ENCODE data around the gene SAE1.
"Not testable (repeated sequence)": the region's sequence is repeated elsewhere in the genome, so short reads cannot be mapped to it uniquely, and the experiment has no call there.

Gene SAE1

DNA sequence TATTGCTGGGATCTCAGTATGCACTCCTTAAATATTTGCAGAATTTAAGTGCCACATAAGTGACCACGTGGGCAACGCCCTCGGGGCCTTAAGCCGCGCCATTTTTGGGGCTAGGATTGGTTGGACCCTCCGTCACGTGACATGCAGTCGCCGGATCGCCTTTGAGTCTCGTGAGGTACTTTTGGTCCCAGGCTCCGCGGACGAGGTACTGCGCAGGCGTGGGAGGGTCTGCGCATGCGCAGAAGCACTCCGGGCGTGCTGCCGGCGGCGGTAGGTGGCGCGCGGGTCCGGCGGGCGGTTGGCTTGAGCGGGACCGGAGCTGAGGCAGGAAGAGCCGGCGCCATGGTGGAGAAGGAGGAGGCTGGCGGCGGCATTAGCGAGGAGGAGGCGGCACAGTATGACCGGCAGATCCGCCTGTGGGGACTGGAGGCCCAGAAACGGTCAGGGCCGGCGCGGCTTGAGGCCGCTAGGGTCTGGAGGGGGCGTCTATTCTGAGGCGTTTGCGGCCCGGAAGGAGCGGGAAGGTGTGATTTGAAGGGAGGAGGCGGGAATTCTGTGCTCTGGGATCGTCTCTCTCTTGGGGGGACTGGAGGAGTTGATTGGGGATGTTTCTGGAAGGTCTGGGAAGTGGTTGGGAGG, at the start of gene SAE1:
Gene SAE1, plus strand, starts transcription at position 247 of the 639 bp plus-strand sequence. Its CDS starts 96 bp downstream, at position 343.
- DNase-seq (ENCODE audit: low spot score), result peak; percentile 98

DNA sequence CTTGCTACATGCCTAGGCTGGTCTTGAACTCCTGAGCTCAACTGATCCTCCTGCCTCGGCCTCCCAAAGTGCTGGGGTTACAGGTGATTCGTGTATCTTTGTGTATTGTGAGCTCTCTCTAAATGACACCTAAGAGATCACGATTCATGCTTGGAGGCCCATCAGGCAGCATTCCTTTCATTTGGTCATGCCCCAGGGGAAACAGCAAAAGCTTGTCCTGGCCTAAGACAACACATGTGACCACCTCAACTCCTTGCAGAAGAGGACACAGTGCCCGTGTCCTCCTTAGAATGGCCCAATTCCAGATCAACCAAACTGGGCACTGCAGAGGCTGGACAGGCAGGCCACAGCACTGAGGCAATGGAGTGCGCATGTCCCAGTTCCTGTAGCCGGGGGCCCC, 49.5 kb upstream of the SAE1 start:
- DNase-seq (ENCODE audit: low spot score), result no peak

DNA sequence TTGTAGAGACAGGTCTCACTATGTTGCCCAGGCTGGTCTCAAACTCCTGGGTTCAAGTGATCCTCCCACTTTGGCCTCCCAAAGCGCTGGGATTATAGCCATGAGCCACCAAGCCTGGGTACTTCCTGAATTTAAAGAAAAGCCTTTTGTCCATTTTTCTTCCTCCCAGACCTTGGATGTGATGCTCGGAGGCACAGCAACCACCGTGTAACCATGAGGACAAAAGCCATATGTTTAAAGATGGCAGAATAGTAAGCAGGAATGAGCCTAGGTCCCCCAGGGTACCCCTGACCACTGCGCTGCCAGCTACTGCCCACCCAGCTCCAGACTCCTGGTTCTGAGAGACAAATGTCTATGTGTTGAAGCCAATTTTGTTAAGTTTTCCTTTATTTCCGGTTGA, 48.1 kb upstream of the SAE1 start:
- DNase-seq (ENCODE audit: low spot score), result no peak

DNA sequence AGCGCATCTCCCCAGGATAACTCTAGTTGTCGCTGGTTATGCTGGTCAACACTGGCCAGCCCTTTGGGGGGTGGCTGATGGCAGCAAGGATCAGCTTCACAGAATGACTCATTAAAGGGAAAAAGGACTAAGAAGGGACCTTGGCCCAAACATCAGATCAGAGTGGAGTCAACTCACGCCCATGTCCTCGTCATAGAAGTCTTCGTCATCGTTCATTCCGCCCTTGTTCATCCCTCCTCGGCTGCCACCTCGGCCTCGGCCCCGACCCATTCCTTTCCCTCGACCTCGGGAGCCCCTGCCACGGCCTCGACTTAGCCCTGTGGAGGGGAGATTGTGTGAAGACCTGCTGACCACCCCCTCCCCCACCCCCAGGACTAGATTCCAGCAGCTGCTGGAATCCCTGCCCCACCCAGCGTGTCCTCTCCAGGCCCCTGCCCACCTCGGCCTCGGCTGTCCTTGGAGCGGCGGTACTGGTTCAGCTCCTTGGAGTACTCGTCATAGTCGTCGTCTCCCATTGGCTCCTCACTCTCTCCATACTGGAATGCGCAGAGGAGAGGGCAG, 45.7 kb upstream of the SAE1 start:
- no peak for DNase-seq (ENCODE audit: low spot score)

DNA sequence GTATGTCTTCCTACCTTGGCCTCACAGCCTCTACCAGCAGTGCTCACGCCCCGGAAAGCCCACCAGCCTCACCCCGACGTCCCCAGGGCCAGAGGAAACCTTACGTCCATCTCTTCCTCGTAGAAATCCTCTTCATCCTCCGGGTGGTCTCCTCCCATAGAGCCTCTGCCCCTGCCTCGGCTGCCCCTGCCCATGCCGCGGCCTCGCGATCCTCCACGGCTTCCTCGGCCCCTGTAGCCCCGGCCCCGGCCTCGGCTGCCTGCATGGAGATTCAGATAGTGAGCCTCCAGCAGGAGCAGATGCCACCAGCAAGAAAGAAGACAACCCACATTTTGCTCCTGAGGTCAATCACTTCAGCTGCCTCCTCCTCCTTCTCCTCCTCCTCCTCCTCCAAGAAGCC, 44.4 kb upstream of the SAE1 start:
- no peak for DNase-seq (ENCODE audit: low spot score)

DNA sequence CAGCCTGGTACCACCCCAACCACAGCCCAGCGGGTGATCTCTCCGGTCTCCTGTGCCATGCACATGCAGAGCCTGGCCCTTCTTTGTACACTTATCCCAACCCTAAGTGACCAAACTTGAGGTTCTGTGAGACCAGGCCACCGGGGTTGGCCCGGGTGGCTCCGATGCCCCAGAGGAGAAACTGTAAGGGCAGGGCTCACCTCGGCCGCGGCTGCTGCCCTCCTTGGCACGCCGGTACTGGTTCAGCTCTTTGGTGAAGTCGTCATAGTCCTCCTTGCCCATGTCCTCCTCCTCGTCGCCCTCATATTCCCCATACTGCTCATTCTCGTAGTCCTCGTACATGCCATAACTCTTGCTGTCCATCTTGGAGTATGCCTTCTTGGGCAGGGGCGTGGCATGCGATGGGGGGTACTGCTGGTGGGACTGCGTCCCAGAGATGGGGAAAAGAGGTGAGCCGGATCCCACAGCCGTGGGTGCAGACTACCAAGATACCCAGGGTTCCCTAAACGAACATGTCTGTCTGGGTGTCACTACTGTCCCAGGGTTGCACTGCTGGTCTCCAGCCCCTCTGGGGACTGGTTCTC, 40.8 kb upstream of the SAE1 start:
- no peak for DNase-seq (ENCODE audit: low spot score)

DNA sequence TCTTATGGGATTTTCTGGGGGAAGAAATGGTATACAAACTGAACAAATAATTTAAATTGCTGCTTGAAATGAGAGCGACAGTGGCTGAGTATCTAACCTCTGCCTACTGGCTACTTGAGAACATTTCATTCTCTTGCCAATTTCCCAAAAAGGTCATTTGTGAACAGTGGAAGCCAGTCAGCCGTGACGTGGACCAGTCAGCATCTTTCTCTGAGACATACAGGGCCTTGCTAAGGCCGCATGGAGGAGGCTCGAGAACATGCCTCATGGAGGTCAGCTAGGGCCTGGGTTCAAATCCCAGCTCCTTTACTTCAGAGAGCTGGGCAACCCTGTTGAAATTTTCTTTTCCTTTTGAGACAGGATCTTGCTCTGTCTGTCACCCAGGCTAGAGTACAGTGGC, 37.4 kb upstream of the SAE1 start:
- no peak for DNase-seq (ENCODE audit: low spot score)

DNA sequence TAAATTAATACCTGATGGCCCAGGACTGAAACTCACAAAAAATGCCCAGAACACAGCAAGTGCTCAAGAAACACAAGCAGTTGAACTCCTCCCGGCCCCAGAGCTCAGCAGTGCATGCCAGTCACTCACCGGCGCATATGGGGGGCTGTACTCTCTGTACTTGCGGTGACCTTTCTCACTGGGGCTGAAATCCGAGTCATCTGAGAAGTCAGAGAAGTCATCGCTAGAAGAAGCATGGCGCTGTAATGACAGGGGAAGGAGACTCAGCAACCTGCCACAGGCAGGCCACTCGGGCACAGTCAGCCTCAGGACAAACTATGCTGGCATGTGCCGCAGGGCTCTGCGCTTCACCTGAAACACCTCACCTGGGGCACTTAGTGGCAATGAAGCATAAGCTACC, 36.8 kb upstream of the SAE1 start:
- no peak for DNase-seq (ENCODE audit: low spot score)

DNA sequence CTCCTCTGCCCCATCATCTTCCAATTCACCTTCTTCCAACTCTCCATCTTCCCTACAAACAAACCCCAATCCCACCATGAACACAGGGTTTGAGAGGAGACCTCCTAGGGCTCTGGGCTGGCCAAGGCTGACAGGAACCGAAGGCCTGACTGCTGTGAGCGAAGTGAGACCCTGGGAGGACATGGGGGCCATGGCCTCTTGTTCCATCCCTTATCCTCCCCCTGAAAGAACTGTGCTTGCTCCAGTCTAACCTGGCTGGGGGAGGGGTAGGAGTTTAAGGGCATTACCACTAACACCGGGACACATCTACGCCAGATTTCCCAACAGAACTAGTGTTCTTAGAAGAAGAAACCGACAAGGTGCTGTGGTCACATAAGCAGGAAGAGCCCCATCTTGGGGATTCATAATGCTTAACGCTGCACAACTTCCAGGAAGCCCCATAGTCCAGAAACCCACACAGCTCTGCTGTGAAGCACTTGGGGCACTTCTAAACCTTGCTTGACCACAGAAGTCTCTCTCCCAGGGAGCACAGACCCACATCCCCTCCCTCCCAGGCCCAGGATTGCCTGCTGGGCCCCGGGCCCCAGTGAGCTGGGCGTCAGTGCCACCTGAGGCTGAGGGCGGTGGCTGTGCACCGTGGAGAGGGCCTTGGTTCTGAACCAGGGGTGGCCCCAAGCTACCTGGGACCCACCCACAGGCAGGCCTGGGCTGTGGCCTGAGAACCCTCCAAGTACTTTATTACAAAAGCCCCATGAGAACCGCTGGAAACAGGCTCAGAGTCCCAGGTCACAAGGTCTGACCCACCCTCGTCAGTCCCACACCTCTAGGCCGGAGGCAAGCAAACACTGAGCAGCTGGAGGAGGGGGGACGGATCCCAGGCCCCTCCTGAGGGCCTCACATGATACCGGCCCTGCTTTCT, 35.8 kb upstream of the SAE1 start:
- no peak for DNase-seq (ENCODE audit: low spot score)

DNA sequence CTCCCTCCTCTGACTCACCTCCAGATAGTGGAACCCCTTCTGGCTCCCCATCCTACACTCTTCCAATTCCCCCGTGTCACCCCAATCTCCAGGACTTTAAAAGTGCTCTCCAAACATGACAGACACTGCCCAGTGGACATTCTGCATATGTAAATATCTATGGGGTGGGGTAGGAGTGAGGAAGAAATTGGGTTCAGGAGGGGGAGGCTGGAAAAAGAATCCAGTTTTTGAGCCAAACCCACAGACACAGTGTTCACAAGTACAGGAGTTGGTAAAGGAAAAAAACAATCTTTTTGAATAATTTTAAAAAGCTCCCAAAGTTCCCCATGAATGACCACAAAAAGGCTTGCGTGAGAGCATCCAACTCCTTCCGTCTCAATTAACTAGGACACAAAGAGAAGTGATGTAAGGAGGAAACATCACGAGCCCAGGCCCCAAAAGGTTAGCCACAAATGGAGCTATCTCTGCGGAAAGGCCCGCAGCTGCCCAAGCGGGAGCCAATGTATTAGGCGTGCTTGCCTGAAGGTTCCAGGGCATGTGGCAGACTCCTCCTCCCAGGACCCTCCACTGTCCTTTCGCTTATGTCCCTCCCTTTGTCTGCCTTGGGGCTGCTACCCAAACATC, 35.0 kb upstream of the SAE1 start:
- DNase-seq (ENCODE audit: low spot score), result no peak

DNA sequence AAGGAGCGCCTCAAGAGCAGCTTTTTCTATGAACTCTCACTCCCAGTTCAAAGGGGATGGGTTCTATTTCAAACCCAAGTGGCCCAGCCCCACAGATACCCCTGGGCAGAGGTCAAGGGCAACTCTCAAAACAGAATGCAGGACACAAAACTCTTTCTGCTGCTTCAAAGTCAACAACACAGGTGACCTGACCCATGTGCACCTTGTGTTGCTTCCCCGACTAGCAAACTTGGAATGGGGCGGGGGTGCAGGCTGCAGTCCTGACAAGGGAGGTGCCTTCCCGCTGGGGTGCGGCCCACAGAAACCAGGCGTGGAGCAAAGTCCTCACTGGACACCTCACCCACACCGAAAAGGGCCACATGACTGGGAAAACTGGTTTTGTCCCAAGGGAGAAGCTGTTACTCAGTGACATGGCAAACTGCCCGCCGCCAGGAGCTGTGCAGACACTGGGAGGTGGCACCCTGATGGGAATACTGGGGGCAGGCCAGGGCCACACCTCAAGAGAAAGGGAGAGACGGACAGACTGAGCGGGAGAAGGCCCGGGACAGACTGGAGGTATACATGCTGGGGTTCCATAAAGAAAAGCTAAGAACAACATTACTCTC, 34.4 kb upstream of the SAE1 start:
- DNase-seq (ENCODE audit: low spot score), result no peak

DNA sequence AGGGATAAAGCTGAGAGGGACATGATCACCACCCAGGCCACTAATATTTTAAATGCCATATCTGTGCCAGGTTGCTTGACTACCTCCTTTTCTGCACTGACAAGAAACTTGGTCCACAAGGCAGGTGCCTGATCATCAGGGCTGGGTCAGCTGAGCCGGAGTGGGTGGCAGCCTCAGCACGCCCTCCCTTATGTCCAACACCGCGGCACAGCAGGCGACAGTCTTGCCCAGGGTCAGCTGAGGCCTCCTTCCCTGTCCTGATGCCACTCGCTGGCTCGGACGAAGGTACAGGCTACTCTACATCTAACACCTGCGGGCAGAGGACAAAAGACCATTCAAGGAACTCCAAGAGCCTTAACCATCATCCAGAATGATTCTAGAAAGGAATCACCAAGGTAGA, 33.9 kb upstream of the SAE1 start:
- no peak for DNase-seq (ENCODE audit: low spot score)

DNA sequence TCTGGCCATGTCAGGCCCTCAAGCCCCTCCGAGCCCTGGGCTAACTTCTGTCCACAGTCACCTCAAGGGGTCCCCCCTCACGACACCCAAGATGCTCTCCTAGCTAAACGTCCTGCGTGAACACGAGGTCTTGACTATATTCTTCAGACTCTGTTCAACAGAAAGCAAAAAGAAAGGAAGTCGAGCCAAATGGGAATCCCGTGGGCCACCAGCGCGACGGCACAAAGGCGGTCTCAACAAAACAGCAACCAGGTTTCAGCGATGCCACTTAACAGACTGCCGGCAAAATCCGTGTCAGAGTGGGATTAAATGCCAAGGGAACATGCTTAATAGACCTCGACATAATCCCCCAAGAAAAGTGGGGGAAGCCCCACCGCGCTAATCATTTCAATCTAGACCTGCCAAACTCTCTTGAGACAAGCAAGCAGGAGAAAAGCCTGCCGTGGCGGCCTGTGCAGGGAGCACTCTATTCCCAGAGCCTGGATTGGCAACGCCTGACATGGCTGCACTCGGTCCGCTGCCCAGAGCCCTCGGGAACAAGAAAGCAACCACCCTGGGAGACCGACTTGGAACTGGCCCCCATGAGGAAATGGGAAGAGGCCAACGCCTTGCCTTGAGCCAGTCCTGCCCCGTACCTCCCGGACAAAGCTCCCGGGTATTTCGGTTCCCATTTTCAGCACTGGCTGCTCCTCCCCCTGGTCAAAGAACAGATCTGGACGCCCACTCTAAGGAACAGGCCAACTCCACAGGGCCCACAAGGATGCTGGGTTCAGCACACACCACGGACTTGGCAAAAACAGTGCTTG, 33.0 kb upstream of the SAE1 start:
- DNase-seq (ENCODE audit: low spot score), result no peak

DNA sequence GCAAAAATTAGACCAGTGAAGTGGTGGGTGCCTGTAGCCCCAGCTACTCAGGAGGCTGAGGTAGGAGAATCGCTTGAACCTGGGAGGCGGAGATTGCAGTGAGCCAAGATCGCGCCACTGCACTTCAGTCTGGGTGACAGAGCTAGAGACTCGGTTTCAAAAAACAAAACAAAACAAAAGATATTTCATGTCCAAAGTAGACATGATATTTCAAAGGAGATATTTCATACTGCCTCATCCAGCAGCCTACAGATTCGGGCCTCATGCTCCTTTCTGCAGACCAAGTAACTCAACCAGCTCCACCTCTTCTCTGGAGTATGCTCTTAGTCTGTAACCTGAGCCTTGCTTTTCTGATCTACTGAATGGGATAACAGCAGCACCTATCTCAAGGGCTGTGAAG, 32.0 kb upstream of the SAE1 start:
- no peak for DNase-seq (ENCODE audit: low spot score)

DNA sequence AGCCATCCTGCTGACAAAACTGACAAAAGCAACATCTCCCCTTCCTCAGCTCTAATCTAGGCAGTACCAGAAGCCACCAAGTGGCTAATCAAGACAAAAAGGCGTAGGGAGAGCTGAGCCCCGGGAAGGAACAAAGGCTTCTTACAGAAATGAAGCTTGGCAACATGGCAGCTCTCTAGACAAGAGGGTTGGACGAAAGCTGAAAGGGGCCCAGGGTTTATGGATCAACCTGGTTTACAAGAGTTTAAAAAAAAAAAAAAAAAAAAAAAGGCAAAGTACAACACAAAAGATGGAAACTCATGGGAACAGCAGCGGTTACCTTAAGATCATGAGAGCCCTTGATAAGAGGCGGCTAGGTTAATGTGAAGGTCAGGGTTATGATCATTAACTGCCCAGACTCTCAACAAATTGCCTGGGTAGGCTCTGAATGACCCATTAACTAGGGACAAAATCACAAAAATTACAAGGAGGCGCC, 31.0 kb upstream of the SAE1 start:
- no peak for DNase-seq (ENCODE audit: low spot score)

DNA sequence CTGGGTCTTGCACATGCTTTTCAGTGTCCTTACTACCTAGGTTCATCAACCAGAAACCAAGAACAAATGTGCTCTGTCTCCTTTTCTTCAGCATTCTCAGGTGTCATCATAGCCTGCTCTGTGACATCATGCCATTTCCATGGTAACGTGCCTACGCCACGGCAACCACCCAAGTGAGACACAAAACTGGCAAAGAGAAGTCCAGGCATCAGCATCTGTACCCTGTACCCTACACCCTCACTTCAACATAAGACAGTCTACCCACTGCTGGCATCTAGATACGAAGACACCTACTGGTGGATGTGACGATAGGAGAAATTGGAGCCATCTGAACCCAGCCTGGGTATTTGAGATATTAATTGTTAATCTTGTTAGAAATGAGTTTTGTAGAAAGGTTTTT, 30.3 kb upstream of the SAE1 start:
- no peak for DNase-seq (ENCODE audit: low spot score)

DNA sequence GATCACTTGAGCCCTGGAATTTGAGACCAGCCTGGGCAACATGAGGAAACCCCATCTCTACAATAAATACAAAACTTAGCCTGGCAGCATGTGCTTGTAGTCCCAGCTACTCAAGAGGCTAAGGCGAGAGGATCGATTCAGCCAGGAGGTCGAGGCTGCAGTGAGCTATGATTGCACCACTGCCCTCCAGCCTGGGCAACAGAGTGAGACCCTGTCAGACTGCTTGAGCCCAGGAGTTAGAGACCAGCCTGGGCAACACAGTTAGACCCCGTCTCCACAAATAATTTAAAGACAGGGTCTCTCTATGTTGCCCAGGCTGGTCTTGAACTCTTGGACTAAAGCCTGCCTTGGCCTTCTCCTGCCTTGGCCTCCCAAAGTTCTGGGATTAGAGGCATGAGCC, 29.5 kb upstream of the SAE1 start:
- DNase-seq (ENCODE audit: low spot score), result not testable (repeated sequence)

DNA sequence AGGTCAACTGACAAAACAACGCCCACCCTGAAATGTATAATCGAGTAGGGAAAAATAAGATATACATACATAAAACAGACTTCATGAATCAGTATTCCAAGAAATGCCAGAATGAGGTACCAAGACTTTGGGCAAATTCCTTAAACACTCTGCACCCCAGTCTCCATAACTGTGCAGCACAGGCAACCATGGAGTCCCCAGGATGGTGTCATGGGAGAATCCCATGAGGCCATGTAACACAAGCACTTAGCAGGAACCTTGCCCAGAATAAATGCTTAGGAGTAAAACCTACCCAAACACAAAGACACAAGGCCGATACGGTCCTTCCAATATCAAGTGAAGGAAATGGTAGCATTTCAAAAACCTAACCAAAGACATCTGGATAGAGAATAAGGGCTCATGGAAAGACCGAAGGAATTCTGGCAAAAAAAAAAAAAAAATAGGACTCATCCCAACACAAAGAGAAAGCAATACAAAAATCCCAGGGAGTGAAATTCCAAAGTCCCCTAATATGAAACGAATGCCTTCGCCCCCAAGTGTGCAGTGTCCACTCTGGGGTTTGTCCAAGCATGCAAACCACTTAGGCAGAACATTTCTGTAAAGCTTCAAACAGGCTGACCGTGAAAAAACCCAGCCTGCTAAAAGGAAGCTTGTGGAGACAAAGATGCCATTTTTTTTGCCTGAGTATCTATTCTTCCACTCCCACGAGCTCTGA, 28.1 kb upstream of the SAE1 start:
- DNase-seq (ENCODE audit: low spot score), result no peak

DNA sequence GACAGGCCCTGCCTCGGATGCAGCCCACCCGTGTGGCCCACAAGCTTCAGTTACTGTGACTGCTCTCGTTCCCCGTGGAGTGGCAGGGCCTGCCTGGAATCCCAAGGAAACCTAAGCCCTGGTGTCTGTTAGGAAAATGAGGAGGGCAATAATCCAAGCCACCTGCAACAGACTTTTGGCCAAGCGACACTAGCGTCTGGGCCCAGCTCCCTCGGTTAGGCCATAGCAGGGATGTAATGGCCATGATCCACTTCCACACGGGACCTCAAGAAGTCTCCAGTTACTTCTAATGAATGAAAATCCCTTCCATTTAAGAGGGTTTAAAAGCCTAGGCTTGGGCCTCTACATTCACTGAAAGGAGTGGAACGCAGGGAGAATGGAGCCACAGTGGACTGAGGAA, 26.0 kb upstream of the SAE1 start:
- no peak for DNase-seq (ENCODE audit: low spot score)

DNA sequence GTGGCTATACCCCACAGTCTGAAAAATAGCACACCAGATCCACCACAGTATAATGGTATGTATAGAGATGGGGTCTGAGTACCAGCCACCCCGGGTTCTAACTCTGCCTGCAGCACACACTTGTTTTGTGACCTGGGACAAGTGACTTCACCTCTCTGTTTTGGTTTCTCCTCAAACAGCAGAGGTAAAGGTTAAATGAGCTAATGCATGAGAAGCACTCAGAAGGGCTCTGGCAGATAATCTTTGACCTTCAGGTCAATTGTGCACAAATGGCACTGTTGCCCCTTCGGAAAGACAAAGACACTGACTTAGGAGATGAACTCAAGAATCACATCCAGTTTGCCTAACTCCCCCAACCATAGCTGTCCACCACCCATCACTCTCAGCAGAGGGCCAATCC, 24.8 kb upstream of the SAE1 start:
- no peak for DNase-seq (ENCODE audit: low spot score)
